UCSD-AML1 (cell line): ENCODE measurements around the gene MYO7B.

Experiments
- DNase-seq: peaks from one replicate; lab custom pipeline; 2025; ENCODE audit not compliant: unreplicated experiment; lab: John Stamatoyannopoulos, UW

Gene MYO7B

GRCh38 chr2:127608061-127609030 is 72.9 kb downstream of the MYO7B start:
- DNase-seq = no peak

- DNase-seq = no peak
These were observed 73.7 kb downstream of the MYO7B start for GRCh38 chr2:127609031-127609751.

GRCh38 chr2:127609818-127610217 is 74.3 kb downstream of the MYO7B start:
- DNase-seq = no peak

- no peak for DNase-seq
These were observed 75.1 kb downstream of the MYO7B start for GRCh38 chr2:127610561-127610960.

GRCh38 chr2:127611076-127611925 is 75.8 kb downstream of the MYO7B start:
- DNase-seq = no peak

- DNase-seq = no peak
These were observed 76.8 kb downstream of the MYO7B start for GRCh38 chr2:127612111-127612822.

- no peak for DNase-seq
These were observed 78.8 kb downstream of the MYO7B start for GRCh38 chr2:127614246-127614645.

GRCh38 chr2:127614731-127615130 is 79.2 kb downstream of the MYO7B start:
- no peak for DNase-seq

- no peak for DNase-seq
These were observed 80.2 kb downstream of the MYO7B start for GRCh38 chr2:127615511-127616166.

- DNase-seq = no peak
These were observed 83.2 kb downstream of the MYO7B start for GRCh38 chr2:127618551-127619202.

- no peak for DNase-seq
These were observed 83.7 kb downstream of the MYO7B start for GRCh38 chr2:127619203-127619590.

- DNase-seq = no peak
These were observed 84.6 kb downstream of the MYO7B start for GRCh38 chr2:127619877-127620705.

GRCh38 chr2:127620866-127621265 is 85.4 kb downstream of the MYO7B start:
- no peak for DNase-seq

GRCh38 chr2:127621981-127622431 is 86.5 kb downstream of the MYO7B start:
- no peak for DNase-seq

- DNase-seq = no peak
These were observed 87.3 kb downstream of the MYO7B start for GRCh38 chr2:127622561-127623387.

- no peak for DNase-seq
These were observed 88.2 kb downstream of the MYO7B start for GRCh38 chr2:127623388-127624319.

GRCh38 chr2:127624320-127624755 is 88.9 kb downstream of the MYO7B start:
- no peak for DNase-seq
